GM12878 (cell line): ENCODE data around the gene UBAP1L. TPM values are rescaled to one million over a fixed set of nuclear protein-coding genes. Genes with fewer than 3 reads are reported as not detected.

Source experiments
- BHLHE40 ChIP-seq, 2 experiments: fragments of 450-650 bp in 1 of 2; IDR thresholded peaks; 2 replicates each; pipeline ENCODE4 v1.6.1; 2011 to 2017; ENCODE audit warnings: low read depth in 2 of 2, borderline replicate concordance in 1 of 2, improper control_type of control experiment in 1 of 2, low read length in 1 of 2, mild to moderate bottlenecking in 1 of 2
- HCFC1 ChIP-seq: fragments of 150-350 bp; IDR thresholded peaks from 2 replicates; pipeline ENCODE4 v1.6.1; 2014; ENCODE audit warnings: low read length
- NFIC ChIP-seq: IDR thresholded peaks from 2 replicates; pipeline ENCODE4 v1.6.1; 2012; ENCODE audit warnings: low read depth, mild to moderate bottlenecking, inconsistent platforms, low read length, moderate library complexity
- SMC3 ChIP-seq: IDR thresholded peaks from 2 replicates; pipeline ENCODE4 v1.6.1; 2011; ENCODE audit warnings: low read length, improper control_type of control experiment, borderline replicate concordance
- SPI1 ChIP-seq: IDR thresholded peaks from 2 replicates; pipeline ENCODE4 v1.6.1; 2011; ENCODE audit warnings: low read depth, mild to moderate bottlenecking, low read length, moderate library complexity, borderline replicate concordance; ENCODE audit not compliant: insufficient read depth
- WRNIP1 ChIP-seq: IDR thresholded peaks from 2 replicates; pipeline ENCODE4 v1.6.1; 2011; ENCODE audit warnings: low read depth, low read length, improper control_type of control experiment, borderline replicate concordance
- YY1 ChIP-seq: IDR thresholded peaks from 2 replicates; pipeline ENCODE4 v1.6.1; 2011; ENCODE audit warnings: low read depth, mild to moderate bottlenecking, low read length
- ZNF622 ChIP-seq: fragments of 450-650 bp; IDR thresholded peaks from 2 replicates; pipeline ENCODE4 v1.6.1; 2017; ENCODE audit warnings: mild to moderate bottlenecking, inconsistent platforms
- polyA plus RNA-seq, 11 experiments: library from polyadenylated mRNA; depleted of rRNA in 4 of 11; unstranded in 6 of 11; stranded (reverse) in 5 of 11; fragments of >200 nt; fragmentation: Nextera tagmentation in 4 of 11; fragmentation: Illumina TruSeq in 1 of 11; extraction: Ambion mirVana in 4 of 11; extraction: Trizol in 1 of 11; gene quantifications; 1 replicate in 1 of 11; 2 replicates in 10 of 11; pipeline versions ENCODE4 v1.2.1 to v1.2.3, GENCODE V29; 2011 to 2016; ENCODE audit warnings: inconsistent platforms in 2 of 11, missing spikeins in 2 of 11, low read depth in 1 of 11
- total RNA-seq, 4 experiments: library from RNA; depleted of rRNA in 3 of 4; stranded (reverse); fragments of >200 nt in 3 of 4; fragmentation: Illumina TruSeq in 1 of 4; extraction: Trizol in 1 of 4; gene quantifications; 2 replicates each; pipeline versions ENCODE4 v1.2.1 to v1.2.3, GENCODE V29; 2013 to 2021
- TF ChIP-seq, protein P1 (sequence below): fragments of 450-650 bp; IDR thresholded peaks from 2 replicates; pipeline ENCODE4 v1.6.1; 2016; ENCODE audit warnings: mild to moderate bottlenecking
- TF ChIP-seq, protein P2 (sequence below): IDR thresholded peaks from 2 replicates; pipeline ENCODE4 v1.6.1; 2012; ENCODE audit warnings: mild to moderate bottlenecking, low read depth, low read length
- TF ChIP-seq, protein P3 (sequence below), 3 experiments: IDR thresholded peaks in 2 of 3; conservative IDR thresholded peaks in 1 of 3; 2 replicates each; pipeline ENCODE4 v1.5.1; 2011; ENCODE audit warnings: low read depth in 3 of 3, low read length in 3 of 3, mild to moderate bottlenecking in 3 of 3, control low read depth in 2 of 3, moderate library complexity in 2 of 3, inconsistent platforms in 1 of 3, mixed read lengths in 1 of 3; ENCODE audit not compliant: control insufficient read depth in 2 of 3, insufficient read depth in 1 of 3; ENCODE audit errors: extremely low read depth in 1 of 3
- TF ChIP-seq, protein P4 (sequence below): fragments of 450-650 bp; IDR thresholded peaks from 2 replicates; pipeline ENCODE4 v1.6.1; 2017; ENCODE audit warnings: antibody characterized with exemption, mild to moderate bottlenecking, moderate library complexity
- TF ChIP-seq, protein P5 (sequence below): fragments of 450-650 bp; conservative IDR thresholded peaks from 2 replicates; pipeline ENCODE4 v1.6.1; 2017; ENCODE audit warnings: mild to moderate bottlenecking, moderate library complexity

The UBAP1L gene
- total and polyA plus RNA-seq, 10 of the 15 experiments (the other 5 are each of a cell fraction or from before 2014, with no cell fraction given), result 0.03 to 2.6 (median 1.0) TPM

DNA sequence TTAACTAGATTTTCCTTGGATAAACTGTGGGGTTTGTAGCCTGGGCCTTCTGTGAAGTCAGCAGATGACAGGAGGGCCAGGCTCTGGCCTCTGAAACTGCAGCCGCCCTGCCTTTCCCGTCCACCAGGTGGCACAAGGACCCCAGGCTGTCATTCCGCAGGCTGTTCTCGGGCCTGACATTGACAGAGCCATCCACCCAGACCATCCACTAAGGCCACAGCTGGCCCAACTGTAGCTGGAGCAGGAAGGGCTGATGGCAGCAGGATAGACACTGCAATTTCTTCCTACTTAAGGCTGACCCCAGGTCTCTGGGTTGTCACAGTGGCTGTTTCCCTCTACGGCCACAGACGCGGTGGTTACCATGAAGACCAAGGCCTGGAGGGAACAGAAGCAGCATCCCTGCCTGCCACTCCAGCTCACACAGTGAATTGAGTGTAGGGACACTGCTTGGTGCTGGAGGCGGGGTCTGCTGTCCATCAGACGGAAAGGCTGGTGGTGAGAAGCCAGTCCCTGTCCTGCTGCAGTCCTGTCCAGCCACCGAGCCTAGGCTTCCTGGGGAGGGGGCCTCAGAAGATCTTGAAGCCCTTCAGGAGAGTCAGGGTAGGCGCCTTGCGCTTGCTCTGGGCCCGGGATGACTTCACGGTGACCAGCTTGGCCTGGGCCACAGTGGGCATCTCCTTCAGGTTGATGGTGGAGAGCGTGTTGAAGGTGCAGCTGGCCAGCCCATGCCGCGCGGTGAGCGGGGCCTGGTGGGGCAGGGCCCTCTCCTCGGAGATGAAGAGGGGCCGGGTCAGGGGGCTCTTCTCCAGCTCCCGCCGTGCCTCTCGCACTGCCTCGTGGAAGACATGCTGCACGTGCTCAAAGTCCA, 60.4 kb downstream of the UBAP1L start (continued):
- TF ChIP-seq SMC3 (peak; percentile 92), ZNF622 (no peak), WRNIP1 (no peak), NFIC (no peak), BHLHE40 (IDR thresholded peaks at IDR 0.05; ENCODE audit: borderline replicate concordance in 1 of 2, low read depth in 2 of 2, low read length in 1 of 2) (peak in 1 of 2 experiments; percentile 11; a peak in 1 of 4 replicates), YY1 (peak; percentile 75; the same call in 1 of the 2 replicates), HCFC1 (no peak), SPI1 (no peak)
- TF ChIP-seq, protein P1, sequence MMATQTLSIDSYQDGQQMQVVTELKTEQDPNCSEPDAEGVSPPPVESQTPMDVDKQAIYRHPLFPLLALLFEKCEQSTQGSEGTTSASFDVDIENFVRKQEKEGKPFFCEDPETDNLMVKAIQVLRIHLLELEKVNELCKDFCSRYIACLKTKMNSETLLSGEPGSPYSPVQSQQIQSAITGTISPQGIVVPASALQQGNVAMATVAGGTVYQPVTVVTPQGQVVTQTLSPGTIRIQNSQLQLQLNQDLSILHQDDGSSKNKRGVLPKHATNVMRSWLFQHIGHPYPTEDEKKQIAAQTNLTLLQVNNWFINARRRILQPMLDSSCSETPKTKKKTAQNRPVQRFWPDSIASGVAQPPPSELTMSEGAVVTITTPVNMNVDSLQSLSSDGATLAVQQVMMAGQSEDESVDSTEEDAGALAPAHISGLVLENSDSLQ, result peak; percentile 67
- TF ChIP-seq, protein P2, sequence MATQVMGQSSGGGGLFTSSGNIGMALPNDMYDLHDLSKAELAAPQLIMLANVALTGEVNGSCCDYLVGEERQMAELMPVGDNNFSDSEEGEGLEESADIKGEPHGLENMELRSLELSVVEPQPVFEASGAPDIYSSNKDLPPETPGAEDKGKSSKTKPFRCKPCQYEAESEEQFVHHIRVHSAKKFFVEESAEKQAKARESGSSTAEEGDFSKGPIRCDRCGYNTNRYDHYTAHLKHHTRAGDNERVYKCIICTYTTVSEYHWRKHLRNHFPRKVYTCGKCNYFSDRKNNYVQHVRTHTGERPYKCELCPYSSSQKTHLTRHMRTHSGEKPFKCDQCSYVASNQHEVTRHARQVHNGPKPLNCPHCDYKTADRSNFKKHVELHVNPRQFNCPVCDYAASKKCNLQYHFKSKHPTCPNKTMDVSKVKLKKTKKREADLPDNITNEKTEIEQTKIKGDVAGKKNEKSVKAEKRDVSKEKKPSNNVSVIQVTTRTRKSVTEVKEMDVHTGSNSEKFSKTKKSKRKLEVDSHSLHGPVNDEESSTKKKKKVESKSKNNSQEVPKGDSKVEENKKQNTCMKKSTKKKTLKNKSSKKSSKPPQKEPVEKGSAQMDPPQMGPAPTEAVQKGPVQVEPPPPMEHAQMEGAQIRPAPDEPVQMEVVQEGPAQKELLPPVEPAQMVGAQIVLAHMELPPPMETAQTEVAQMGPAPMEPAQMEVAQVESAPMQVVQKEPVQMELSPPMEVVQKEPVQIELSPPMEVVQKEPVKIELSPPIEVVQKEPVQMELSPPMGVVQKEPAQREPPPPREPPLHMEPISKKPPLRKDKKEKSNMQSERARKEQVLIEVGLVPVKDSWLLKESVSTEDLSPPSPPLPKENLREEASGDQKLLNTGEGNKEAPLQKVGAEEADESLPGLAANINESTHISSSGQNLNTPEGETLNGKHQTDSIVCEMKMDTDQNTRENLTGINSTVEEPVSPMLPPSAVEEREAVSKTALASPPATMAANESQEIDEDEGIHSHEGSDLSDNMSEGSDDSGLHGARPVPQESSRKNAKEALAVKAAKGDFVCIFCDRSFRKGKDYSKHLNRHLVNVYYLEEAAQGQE, result no peak
- TF ChIP-seq, protein P3, sequence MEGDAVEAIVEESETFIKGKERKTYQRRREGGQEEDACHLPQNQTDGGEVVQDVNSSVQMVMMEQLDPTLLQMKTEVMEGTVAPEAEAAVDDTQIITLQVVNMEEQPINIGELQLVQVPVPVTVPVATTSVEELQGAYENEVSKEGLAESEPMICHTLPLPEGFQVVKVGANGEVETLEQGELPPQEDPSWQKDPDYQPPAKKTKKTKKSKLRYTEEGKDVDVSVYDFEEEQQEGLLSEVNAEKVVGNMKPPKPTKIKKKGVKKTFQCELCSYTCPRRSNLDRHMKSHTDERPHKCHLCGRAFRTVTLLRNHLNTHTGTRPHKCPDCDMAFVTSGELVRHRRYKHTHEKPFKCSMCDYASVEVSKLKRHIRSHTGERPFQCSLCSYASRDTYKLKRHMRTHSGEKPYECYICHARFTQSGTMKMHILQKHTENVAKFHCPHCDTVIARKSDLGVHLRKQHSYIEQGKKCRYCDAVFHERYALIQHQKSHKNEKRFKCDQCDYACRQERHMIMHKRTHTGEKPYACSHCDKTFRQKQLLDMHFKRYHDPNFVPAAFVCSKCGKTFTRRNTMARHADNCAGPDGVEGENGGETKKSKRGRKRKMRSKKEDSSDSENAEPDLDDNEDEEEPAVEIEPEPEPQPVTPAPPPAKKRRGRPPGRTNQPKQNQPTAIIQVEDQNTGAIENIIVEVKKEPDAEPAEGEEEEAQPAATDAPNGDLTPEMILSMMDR (IDR thresholded peaks at IDR 0.05 in 2 of 3, conservative IDR thresholded peaks at IDR 0.05 in 1 of 3; ENCODE audit: control insufficient read depth in 2 of 3, extremely low read depth in 1 of 3, insufficient read depth in 1 of 3, low read depth in 3 of 3, low read length in 3 of 3), result peak; percentile 89 to 93 (median 89)
- TF ChIP-seq, protein P4, sequence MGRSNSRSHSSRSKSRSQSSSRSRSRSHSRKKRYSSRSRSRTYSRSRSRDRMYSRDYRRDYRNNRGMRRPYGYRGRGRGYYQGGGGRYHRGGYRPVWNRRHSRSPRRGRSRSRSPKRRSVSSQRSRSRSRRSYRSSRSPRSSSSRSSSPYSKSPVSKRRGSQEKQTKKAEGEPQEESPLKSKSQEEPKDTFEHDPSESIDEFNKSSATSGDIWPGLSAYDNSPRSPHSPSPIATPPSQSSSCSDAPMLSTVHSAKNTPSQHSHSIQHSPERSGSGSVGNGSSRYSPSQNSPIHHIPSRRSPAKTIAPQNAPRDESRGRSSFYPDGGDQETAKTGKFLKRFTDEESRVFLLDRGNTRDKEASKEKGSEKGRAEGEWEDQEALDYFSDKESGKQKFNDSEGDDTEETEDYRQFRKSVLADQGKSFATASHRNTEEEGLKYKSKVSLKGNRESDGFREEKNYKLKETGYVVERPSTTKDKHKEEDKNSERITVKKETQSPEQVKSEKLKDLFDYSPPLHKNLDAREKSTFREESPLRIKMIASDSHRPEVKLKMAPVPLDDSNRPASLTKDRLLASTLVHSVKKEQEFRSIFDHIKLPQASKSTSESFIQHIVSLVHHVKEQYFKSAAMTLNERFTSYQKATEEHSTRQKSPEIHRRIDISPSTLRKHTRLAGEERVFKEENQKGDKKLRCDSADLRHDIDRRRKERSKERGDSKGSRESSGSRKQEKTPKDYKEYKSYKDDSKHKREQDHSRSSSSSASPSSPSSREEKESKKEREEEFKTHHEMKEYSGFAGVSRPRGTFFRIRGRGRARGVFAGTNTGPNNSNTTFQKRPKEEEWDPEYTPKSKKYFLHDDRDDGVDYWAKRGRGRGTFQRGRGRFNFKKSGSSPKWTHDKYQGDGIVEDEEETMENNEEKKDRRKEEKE, result no peak
- TF ChIP-seq, protein P5, sequence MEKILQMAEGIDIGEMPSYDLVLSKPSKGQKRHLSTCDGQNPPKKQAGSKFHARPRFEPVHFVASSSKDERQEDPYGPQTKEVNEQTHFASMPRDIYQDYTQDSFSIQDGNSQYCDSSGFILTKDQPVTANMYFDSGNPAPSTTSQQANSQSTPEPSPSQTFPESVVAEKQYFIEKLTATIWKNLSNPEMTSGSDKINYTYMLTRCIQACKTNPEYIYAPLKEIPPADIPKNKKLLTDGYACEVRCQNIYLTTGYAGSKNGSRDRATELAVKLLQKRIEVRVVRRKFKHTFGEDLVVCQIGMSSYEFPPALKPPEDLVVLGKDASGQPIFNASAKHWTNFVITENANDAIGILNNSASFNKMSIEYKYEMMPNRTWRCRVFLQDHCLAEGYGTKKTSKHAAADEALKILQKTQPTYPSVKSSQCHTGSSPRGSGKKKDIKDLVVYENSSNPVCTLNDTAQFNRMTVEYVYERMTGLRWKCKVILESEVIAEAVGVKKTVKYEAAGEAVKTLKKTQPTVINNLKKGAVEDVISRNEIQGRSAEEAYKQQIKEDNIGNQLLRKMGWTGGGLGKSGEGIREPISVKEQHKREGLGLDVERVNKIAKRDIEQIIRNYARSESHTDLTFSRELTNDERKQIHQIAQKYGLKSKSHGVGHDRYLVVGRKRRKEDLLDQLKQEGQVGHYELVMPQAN, result no peak
